Stomach (tissue), 4 donors: ENCODE results near the gene MOB3B.

Experiments used
- EP300 ChIP-seq: sonication (generic); formaldehyde crosslinking; IDR thresholded peaks from one replicate; pipeline ENCODE4 v1.6.1; 2017; ENCODE audit warnings: antibody characterized with exemption
- POLR2AphosphoS5 ChIP-seq, 3 donors: sonication (generic); formaldehyde crosslinking; IDR thresholded peaks; one replicate each; pipeline ENCODE4 v1.6.1; 2016; ENCODE audit warnings: antibody characterized with exemption in 3 of 3
- TF ChIP-seq, protein P1 (sequence below), 7 experiments: fragments of 450-650 bp in 4 of 7; fragments of 200-600 bp in 3 of 7; sonication (generic) in 3 of 7; IDR thresholded peaks; one replicate each; pipeline ENCODE4 v1.5.1; 2016 to 2019; ENCODE audit warnings: antibody characterized with exemption in 7 of 7, control low read depth in 2 of 7, mild to moderate bottlenecking in 1 of 7

DNA sequence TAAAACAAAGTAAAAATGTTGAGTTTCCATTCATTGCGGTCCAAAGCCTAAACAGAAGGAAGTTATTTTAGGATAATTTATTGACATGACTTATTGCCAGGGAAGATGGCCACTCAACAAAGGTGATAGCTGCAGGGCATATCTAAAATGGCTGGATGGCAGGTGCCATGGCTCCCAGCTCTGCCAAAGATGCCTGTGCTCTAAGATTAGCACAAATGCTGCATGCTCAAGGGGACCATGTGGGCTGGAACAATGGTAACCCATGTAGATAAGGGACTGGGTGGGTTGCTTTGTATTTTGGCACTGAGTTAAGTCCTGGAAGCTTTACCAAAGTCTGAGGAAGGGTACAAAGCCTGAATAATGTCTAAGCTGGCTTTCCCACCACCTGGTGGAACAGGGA is 101.1 kb downstream of the MOB3B start:
- TF ChIP-seq, protein P1, sequence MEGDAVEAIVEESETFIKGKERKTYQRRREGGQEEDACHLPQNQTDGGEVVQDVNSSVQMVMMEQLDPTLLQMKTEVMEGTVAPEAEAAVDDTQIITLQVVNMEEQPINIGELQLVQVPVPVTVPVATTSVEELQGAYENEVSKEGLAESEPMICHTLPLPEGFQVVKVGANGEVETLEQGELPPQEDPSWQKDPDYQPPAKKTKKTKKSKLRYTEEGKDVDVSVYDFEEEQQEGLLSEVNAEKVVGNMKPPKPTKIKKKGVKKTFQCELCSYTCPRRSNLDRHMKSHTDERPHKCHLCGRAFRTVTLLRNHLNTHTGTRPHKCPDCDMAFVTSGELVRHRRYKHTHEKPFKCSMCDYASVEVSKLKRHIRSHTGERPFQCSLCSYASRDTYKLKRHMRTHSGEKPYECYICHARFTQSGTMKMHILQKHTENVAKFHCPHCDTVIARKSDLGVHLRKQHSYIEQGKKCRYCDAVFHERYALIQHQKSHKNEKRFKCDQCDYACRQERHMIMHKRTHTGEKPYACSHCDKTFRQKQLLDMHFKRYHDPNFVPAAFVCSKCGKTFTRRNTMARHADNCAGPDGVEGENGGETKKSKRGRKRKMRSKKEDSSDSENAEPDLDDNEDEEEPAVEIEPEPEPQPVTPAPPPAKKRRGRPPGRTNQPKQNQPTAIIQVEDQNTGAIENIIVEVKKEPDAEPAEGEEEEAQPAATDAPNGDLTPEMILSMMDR (IDR thresholded peaks at IDR 0.05): no peak
- no peak for TF ChIP-seq EP300
- no peak for TF ChIP-seq POLR2AphosphoS5 (IDR thresholded peaks at IDR 0.05)
